Airway epithelial cell (primary cell): Measurements from ENCODE around the gene TBX2. TPM values are rescaled to one million over a fixed set of nuclear protein-coding genes. Genes with fewer than 3 reads are reported as not detected.

Source experiments
- total RNA-seq: library from RNA; depleted of rRNA; stranded (reverse); fragments of >200 nt; gene quantifications from 2 replicates; pipeline ENCODE4 v1.2.3, GENCODE V29; 2015

TBX2 gene
- 0.88 and 1.4 TPM in 2 replicates for total RNA-seq

GRCh38 chr17:61399131-61400065 is at the start of gene TBX2:
TBX2 (plus strand) TSS chr17:61399843; CDS start chr17:61400177, 334 bp downstream.

DNA sequence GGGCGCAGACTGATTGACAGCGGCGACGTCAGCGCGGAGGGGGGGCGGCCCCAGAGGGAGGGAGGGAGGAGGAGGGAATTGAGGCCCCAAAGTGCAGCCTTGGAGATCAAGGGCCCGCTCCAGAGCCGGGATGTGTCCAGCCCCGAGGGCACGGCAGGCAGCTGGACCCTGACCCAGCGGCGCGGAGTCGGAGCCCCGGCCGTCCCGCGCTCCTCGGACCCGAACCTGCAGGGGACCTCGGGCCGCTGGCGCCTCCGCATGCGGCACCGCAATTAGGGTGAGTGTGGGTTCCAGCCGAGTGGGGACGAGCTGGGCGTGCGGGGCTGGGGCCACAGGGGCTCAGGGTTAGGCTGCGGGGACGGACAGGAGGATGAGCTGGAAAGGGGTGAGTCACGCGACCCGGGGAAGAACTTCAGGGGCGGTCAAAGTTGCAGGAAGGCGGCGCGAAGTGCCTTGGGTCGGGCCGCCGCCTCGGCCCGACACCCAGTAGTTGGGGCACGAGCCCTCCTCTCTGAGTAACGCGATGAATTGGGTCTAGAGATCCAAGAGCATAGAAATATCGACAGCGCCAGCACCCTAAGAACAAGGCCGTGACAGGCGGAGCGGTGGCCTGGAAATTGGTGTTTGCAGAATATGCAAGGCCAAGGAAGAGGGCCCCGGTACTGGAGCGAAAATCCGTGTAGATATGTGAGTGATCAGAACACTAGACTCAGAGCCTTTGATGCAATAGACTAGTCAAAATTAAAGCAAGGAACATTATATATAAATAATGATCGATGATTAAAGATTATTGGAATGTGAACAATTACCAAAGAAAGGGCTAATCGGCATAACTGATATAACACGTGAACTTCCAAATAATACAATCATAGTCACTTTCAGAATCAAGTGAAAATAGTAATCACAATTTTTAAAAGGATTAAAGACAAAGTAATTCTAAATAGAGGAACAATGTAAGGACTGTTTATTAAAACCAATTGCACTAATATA is 53.0 kb downstream of the TBX2 start, which contains the start of gene TBX4:
TSS of gene TBX4 (plus strand) at position 122 of the 990 bp plus-strand sequence. CDS start 4,069 bp downstream, outside the sequence.

Other genes with a start within 250 kb of the TBX2 start
- not detected in 2 replicates for gene TBX4, start 52.6 kb downstream of the TBX2 start, total RNA-seq
- not detected in 2 replicates for gene NACA2, start 191.4 kb downstream of the TBX2 start, total RNA-seq